ENCODE data around the gene KY.

KY gene, protein sequence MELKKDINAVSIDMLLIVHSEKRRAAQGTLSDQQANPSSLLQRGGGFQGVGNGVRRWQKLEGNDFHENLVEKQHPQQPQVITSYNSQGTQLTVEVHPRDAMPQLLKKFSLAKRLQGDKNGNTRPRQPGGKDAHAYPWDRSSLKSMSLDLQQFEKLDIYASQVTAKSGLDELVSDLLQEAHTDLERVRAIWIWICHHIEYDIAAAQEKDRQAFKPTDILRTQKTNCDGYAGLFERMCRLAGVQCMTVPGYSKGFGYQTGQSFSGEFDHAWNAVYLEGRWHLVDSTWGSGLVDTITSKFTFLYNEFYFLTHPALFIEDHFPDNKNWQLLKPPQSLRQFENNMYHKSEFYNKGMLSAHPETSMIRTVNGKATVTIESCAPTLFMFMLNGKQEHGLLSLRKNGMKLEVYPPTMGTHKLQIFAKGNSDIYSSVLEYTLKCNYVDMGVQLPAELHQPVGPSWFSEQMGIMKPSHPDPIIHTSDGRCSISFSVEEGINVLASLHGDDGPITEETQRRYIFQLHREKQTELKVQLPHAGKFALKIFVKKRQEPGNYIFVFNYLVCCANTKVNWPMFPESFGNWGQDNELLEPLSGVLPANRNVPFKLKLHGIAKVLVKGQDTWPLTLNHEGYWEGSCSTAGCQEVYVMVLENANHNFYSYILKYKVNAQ

GRCh38 chr3:134650431-134651346 is at the start of gene KY:
Gene KY, minus strand, starts transcription at chr3:134651022. Its CDS starts 62 bp downstream, at chr3:134650960.
- DNase-seq = peak; percentile 24
- in situ Hi-C loops (cut with HindIII; ENCODE audit: low pct_ligation_motif_present, low pct_unique_long_range_greater_than_20kb, low sequenced_read_pairs) = no loop called here

GRCh38 chr3:134699721-134700120 is 48.9 kb upstream of the KY start:
- in situ Hi-C loops (cut with HindIII; ENCODE audit: low pct_ligation_motif_present, low pct_unique_long_range_greater_than_20kb, low sequenced_read_pairs) = no loop called here
- DNase-seq = no peak

DNA sequence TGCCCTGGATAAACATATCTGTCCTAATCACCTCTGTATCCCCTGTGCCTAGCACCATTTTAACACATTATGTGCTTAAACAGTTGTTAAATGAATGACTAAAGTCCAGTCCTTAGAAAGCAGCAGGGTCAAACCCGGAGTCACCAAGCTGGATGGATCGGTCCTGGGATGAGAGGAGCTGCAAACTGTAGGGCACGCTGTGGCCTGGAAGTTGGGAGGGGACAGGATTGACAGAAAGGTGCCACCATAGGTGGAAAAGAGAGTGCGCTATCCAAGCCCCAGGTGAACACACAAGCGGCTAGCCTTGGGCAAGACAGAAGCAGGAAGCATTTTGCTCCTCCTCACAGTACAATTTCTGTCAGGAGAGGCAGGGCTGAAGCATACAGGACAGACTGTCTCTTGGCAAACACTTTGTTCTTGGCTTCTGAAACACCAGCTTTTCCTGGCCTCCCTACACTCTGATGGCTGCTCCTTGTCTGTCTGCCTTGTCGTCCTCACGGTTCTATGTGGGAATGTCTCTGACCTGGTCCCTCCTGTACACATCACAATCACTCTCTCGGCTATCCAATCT is 48.4 kb upstream of the KY start:
- DNase-seq = no peak

DNA sequence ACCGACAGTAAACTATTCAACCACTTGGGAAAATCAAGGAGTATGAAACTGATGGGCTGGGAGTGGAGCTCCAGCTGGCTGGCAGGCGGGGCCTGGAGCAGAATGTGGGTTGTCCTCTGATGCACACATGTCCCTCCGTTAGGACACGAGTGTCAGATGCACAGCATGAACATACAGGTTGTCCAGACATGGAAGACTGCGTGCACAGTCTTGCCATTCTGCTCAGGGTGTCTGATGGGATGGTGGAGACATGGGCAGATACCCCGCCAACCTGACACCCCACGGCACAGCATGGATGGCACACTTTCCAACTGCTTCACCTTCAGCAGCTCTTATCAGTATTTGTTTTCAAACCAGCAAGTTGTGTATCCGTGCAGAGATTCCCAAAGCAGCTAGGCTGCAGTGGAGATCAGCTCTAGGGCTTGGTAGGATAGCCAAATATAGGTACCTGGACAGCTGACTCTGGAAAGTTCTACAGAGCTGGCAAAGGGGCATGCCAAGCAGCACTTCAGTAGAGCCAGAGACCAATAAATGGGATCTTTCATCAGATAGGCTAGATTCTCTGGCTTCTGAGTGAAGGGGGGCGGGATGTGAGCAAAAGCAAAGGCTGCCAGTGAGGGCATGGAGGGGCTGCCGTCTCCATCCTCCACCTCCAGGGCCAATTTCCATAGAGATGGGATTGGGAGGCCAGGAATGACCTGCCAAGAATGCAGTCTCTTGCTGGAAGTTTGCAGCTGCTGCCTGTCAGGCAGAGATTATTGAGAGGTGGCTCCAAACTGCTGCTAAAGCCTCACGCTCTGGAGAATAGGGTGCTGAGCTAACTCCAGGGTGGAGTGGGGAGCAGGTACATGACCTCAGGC is 47.2 kb upstream of the KY start:
- in situ Hi-C loops (cut with HindIII; ENCODE audit: low pct_ligation_motif_present, low pct_unique_long_range_greater_than_20kb, low sequenced_read_pairs) = no loop called here
- no peak for DNase-seq

More for the DNA sequence above, 48.4 kb upstream of the KY start:
- in situ Hi-C loops (cut with HindIII; ENCODE audit: low pct_ligation_motif_present, low pct_unique_long_range_greater_than_20kb, low sequenced_read_pairs) = no loop called here

DNA sequence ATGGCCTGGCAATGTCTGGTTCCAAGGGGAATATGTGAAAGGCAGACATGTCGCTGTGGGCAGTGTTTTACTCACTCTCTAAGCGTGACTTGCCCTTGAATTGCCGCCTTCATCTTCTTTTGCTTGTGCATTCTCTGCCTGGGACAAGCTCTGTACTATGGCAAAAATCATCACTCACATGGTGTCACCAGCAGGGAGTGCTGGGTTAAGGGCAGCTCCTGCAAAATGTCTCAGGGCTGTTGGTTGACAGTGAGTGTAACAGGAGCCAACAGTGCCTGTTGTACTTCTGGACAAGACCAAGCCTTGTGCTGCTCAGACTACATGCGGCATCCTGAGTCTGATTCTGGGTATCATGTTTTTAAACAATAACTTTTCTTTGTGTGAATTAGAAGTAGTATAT is 45.3 kb upstream of the KY start:
- in situ Hi-C loops (cut with HindIII; ENCODE audit: low pct_ligation_motif_present, low pct_unique_long_range_greater_than_20kb, low sequenced_read_pairs) = no loop called here
- no peak for DNase-seq

DNA sequence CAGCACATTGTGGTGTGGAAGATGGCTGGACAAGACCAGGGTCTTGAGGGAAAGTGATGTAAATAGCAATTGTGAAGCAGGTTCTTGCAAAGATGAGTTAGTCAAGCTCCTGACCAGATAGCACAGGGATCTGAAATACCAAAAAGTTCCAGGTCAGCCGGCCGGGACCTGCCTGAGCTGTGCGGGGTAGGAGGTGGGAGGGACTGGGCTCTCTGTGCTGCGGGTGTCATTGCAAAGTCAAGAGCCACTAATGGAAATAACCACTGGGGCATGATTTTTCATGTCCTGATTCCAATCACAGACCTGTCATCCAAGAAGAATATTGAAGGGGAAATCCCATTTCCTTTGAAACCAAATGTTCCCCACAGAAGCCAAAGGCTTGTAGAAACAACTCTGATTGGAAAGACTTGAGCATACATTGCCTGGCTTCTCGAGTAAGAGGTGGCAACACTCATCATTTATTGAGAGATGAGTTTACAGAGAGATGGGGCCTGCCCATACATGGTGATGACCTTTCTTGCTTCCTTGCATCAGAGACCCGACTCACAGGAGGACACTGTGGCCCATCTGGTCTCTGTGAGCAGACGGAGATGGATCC is 44.2 kb upstream of the KY start:
- DNase-seq = no peak
- in situ Hi-C loops (cut with HindIII; ENCODE audit: low pct_ligation_motif_present, low pct_unique_long_range_greater_than_20kb, low sequenced_read_pairs) = no loop called here

DNA sequence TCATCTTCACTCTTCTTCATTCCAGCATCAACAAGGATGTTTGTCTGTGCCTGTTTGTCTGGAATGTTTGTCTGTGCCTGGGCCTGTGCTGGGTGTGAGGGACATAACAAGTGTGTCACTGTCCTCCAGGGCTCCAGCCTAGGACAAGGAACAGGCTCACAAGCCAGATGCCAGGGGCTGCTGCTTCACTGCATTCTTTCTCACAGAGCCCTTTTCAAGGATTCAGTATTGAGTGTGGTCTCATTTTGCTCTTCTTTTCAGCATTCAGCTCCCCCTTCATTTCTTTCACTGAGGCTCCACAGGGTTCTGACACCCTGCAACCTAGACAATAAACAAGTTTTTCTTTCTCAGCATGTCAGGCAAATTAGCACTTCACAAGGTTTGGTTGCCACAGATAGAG is 43.6 kb upstream of the KY start:
- DNase-seq = no peak
- in situ Hi-C loops (cut with HindIII; ENCODE audit: low pct_ligation_motif_present, low pct_unique_long_range_greater_than_20kb, low sequenced_read_pairs) = no loop called here

DNA sequence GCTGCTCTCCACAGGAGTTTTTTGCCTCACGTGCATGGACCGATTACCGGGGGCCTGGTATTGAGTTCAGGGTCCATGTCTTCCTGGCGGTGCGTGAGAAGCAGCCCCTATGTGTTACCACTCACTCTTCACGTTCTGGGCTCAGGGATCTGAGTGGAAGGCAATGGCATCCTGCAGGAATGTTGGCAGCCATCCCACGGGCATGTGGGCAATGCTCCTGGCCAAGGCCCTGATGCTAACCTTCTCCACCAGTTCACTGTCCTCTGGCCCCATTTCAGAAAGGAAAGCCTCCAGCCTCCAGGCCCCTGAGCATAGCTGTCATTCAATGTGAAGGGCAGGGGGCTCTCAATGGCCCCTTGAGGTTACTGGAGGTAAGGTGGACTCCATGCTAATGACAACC is 43.0 kb upstream of the KY start:
- no peak for DNase-seq
- in situ Hi-C loops (cut with HindIII; ENCODE audit: low pct_ligation_motif_present, low pct_unique_long_range_greater_than_20kb, low sequenced_read_pairs) = no loop called here

GRCh38 chr3:134693226-134693625 is 42.4 kb upstream of the KY start:
- in situ Hi-C loops (cut with HindIII; ENCODE audit: low pct_ligation_motif_present, low pct_unique_long_range_greater_than_20kb, low sequenced_read_pairs) = no loop called here
- DNase-seq = no peak

DNA sequence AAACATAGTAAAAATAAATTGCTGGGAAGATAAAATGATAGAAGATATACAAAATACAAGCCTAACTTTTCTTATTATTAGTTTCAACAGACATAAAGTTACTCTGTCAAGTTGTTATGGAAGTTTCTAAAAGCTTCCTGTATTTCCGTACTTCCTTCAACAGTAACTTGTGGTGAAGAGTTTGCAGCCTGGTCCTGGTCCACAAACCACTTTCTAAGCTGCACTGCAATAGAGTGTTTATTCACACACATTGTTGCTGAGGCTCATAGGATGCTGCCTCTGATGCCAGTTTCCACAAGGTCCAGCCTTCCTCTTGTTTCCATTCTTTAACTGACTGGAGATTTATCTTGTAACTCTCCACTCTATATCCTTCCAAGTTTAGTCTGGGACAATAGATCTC is 39.4 kb upstream of the KY start:
- DNase-seq = no peak

GRCh38 chr3:134687642-134688041 is 36.8 kb upstream of the KY start:
- DNase-seq = no peak
- in situ Hi-C loops (cut with HindIII; ENCODE audit: low pct_ligation_motif_present, low pct_unique_long_range_greater_than_20kb, low sequenced_read_pairs) = no loop called here

More for the DNA sequence above, 39.4 kb upstream of the KY start:
- in situ Hi-C loops (cut with HindIII; ENCODE audit: low pct_ligation_motif_present, low pct_unique_long_range_greater_than_20kb, low sequenced_read_pairs) = no loop called here

GRCh38 chr3:134685929-134686802 is 35.3 kb upstream of the KY start:
- in situ Hi-C loops (cut with HindIII; ENCODE audit: low pct_ligation_motif_present, low pct_unique_long_range_greater_than_20kb, low sequenced_read_pairs) = no loop called here
- DNase-seq = no peak

GRCh38 chr3:134682196-134682880 is 31.5 kb upstream of the KY start:
- peak; percentile 32 for DNase-seq
- in situ Hi-C loops (cut with HindIII; ENCODE audit: low pct_ligation_motif_present, low pct_unique_long_range_greater_than_20kb, low sequenced_read_pairs) = no loop called here

DNA sequence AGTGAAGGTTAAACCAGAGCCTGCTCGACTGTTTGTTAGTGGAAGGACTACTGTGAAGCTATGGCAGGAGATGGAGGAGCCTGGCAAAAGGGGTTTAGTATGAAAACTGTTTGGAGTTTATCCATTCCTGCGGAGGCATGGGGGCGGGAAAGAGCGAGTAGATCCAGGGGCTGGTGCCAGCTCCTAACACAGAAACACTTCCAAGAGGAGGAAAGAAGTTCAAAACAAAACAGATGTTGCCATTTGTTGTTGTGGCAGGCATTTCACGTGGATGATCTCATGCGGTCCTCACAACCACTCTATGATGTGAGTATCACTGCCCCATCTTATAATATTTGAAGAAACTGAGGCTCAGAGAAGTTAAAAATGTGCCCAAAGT is 30.7 kb upstream of the KY start:
- in situ Hi-C loops (cut with HindIII; ENCODE audit: low pct_ligation_motif_present, low pct_unique_long_range_greater_than_20kb, low sequenced_read_pairs) = no loop called here
- no peak for DNase-seq

GRCh38 chr3:134680796-134681521 is 30.1 kb upstream of the KY start:
- in situ Hi-C loops (cut with HindIII; ENCODE audit: low pct_ligation_motif_present, low pct_unique_long_range_greater_than_20kb, low sequenced_read_pairs) = no loop called here
- no peak for DNase-seq

DNA sequence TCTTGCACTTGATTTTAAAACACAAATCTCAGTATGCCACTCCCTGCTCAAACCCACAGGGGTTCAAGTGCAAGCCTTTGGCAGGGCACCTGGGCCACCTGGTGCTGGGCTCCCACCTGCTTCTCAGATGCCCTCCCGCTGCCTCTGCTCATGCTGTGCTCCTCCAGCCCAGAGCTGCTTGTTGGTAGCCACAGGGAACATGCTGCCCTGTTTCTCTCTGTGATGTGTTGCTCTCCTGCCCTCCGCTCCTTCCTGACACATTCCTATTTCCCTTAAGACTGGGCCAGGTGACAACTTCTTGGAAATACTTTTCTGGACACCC is 27.1 kb upstream of the KY start:
- no peak for DNase-seq
- in situ Hi-C loops (cut with HindIII; ENCODE audit: low pct_ligation_motif_present, low pct_unique_long_range_greater_than_20kb, low sequenced_read_pairs) = no loop called here

Data from ACHN (cell line).